GM19395 (cell line): ENCODE results near the gene MAK.
A peak's percentile ranks its signal among the peaks of the same experiment; 100 is the strongest.
"Not testable (repeated sequence)": the region's sequence is repeated elsewhere in the genome, so short reads cannot be mapped to it uniquely, and the experiment has no call there.

ENCODE experiments used
- ATAC-seq: cut with Tn5 transposase; IDR thresholded peaks from one replicate; pipeline ENCODE4 v1.9.1; 2021; ENCODE audit warnings: mild to moderate bottlenecking, moderate library complexity; ENCODE audit not compliant: unreplicated experiment

The MAK gene

GRCh38 chr6:10854922-10855632 is 16.7 kb upstream of the MAK start:
- no peak for ATAC-seq

- ATAC-seq: not testable (repeated sequence)
Observed at GRCh38 chr6:10853849-10854300, 15.5 kb upstream of the MAK start.

- ATAC-seq: no peak
Observed at GRCh38 chr6:10852361-10852960, 14.1 kb upstream of the MAK start.

GRCh38 chr6:10850728-10851127 is 12.4 kb upstream of the MAK start:
- no peak for ATAC-seq

- no peak for ATAC-seq
Observed at GRCh38 chr6:10849901-10850300, 11.6 kb upstream of the MAK start.

GRCh38 chr6:10847684-10848083 is 9.3 kb upstream of the MAK start:
- ATAC-seq: no peak

GRCh38 chr6:10843554-10843953 is 5.2 kb upstream of the MAK start:
- no peak for ATAC-seq

GRCh38 chr6:10838794-10839333 is 525 bp upstream of the MAK start:
- ATAC-seq: peak; percentile 73

- peak; percentile 0 for ATAC-seq
Observed at GRCh38 chr6:10837622-10837994, 731 bp downstream of the MAK start.

GRCh38 chr6:10837009-10837621 is 1.2 kb downstream of the MAK start:
- ATAC-seq: no peak

GRCh38 chr6:10834823-10835222 is 3.5 kb downstream of the MAK start:
- ATAC-seq: no peak

GRCh38 chr6:10831609-10832008 is 6.7 kb downstream of the MAK start:
- ATAC-seq: no peak

- ATAC-seq: no peak
Observed at GRCh38 chr6:10824819-10825218, 13.5 kb downstream of the MAK start.

GRCh38 chr6:10824297-10824696 is 14.0 kb downstream of the MAK start:
- no peak for ATAC-seq

GRCh38 chr6:10814176-10814575 is 24.2 kb downstream of the MAK start:
- not testable (repeated sequence) for ATAC-seq

GRCh38 chr6:10809098-10809497 is 29.2 kb downstream of the MAK start:
- no peak for ATAC-seq

- no peak for ATAC-seq
Observed at GRCh38 chr6:10808376-10808775, 30.0 kb downstream of the MAK start.

GRCh38 chr6:10801224-10801848 is 37.0 kb downstream of the MAK start:
- peak; percentile 97 for ATAC-seq

- no peak for ATAC-seq
Observed at GRCh38 chr6:10800810-10801209, 37.5 kb downstream of the MAK start.

- no peak for ATAC-seq
Observed at GRCh38 chr6:10794239-10794638, 44.1 kb downstream of the MAK start.

- ATAC-seq: no peak
Observed at GRCh38 chr6:10793695-10794094, 44.6 kb downstream of the MAK start.

- ATAC-seq: no peak
Observed at GRCh38 chr6:10793035-10793434, 45.3 kb downstream of the MAK start.
